Mucosa of gallbladder (tissue), 1 donor: Measurements from ENCODE around the gene MED12. TPM values are rescaled to one million over a fixed set of nuclear protein-coding genes. Genes with fewer than 3 reads are reported as not detected.
"Not testable (repeated sequence)": the region's sequence is repeated elsewhere in the genome, so short reads cannot be mapped to it uniquely, and the experiment has no call there.

ENCODE experiments used
- DNase-seq: peaks from one replicate; pipeline ENCODE4 v3.0.0-alpha.2; 2020; ENCODE audit warnings: low spot score
- total RNA-seq: library from RNA; stranded (reverse); gene quantifications from one replicate; pipeline ENCODE4 v1.2.1, GENCODE V29; 2021
- donor health status: DM: no; HTN: no; CAD: no.

MED12 gene
- total RNA-seq, 1 donor from 2014 or later: 43.2 TPM

DNA sequence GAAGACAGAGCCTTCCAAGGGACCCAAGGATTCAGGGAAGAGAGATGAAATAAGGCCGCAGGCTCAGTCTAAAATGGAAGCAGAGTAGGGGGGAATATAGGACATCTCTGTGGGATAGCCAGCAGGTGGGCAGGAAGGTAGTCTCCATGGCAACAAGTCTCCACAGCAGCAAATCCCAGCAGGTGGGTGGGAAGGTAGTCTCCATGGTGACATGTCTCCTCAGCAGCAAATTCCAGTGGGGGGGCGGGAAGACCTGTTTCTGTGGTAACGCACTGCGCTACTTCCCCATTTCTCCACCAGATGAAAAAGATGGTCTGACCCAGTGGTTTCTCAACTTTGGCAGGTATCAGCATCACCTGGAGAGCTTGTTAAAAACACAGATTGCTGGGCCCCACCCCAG, 44.6 kb downstream of the MED12 start:
- no peak for DNase-seq

DNA sequence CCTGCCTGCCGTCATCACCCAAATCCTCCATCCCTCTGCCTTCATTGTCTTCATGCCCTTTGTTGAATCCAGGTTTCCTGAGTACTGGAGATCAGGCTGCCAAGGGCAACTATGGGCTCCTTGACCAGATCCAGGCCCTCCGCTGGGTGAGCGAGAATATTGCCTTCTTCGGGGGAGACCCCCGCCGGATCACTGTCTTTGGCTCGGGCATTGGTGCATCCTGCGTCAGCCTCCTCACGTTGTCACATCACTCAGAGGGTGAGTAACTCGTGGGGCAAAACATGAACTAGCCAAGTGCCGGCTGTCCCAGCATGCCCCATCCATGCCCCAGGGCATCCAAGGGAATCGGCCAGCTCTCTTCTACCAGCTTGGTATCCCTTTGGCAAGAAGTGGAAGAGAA, 45.7 kb downstream of the MED12 start:
- DNase-seq: no peak

DNA sequence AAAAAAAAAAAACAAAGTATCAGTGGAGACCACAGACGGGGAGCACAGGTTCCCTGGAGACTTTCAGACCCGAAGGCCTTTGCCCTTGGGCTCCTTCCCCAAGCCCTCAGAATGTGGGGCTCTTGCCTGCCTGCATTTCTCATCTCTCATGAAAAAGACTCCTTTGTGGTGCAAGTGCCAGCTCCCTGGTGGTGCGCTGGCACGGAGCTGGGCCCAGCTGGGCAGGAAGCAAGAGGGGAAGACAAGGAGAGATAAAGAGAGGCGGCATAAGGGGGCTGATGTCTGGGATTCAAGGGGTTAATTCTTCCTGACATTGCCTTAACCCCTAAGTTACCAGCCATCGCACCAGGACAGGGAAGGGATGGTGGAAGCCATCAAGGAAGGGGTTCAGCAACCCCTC, 48.1 kb downstream of the MED12 start:
- no peak for DNase-seq

DNA sequence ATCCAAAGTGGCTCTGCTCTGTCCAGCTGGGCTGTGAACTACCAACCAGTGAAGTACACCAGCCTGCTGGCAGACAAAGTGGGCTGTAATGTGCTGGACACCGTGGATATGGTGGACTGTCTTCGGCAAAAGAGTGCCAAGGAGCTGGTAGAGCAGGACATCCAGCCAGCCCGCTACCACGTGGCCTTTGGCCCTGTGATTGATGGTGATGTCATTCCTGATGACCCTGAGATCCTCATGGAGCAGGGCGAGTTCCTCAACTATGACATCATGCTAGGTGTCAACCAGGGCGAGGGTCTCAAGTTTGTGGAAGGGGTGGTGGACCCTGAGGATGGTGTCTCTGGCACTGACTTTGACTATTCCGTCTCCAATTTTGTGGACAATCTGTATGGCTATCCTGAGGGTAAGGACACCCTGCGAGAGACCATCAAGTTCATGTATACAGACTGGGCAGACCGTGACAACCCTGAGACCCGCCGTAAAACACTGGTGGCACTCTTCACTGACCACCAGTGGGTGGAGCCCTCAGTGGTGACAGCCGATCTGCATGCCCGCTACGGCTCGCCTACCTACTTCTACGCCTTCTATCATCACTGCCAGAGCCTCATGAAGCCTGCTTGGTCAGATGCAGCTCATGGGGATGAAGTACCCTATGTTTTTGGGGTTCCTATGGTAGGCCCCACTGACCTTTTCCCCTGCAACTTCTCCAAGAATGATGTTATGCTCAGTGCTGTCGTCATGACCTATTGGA, 48.8 kb downstream of the MED12 start:
- DNase-seq: no peak

DNA sequence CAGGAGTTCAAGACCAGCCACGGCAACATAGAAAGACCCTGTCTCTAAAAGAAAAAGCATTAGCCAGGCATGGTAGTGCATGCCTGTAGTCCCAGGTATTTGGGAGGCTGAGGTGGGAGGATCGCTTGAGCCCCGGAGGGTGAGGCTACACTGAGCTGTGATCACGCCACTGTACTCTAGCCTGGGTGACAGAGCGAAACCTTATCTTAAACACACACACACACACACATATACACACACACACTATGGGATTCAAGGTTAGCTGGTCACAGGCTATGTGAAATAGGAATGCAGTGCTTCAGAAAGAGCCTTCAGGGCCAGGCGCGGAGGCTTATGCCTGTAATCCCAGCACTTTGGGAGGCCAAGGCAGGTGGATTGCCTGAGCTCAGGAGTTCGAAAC, 49.7 kb downstream of the MED12 start:
- DNase-seq: no peak

DNA sequence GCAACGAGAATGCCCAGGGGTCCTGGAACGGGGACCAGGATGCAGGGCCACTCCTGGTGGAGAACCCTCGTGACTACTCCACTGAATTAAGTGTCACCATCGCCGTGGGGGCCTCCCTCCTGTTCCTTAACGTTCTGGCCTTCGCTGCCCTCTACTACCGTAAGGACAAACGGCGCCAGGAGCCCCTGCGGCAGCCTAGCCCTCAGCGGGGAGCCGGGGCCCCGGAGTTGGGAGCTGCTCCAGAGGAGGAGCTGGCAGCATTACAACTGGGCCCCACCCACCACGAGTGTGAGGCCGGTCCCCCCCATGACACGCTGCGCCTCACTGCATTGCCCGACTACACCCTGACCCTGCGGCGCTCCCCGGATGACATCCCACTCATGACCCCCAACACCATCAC, 51.2 kb downstream of the MED12 start:
- DNase-seq: no peak

DNA sequence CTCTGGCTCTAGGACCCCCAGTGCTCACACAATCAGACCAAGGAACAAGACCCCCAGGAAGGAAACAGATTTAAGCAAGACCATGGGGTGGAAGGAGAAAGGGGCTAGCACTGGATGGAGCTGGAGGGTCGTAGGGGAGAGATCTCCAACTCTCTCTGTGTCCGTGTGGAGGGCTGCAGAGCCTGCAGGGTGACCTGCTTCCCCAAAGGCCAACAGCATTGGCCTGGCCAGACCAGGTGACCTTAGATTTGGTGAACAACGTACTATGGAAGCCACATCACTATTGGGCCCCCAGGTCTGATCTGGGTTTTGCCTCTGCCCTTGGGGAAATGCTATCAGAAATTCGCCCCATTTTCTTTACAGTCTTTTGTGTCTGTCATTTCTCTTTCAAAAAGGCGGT, 52.3 kb downstream of the MED12 start:
- DNase-seq: no peak

DNA sequence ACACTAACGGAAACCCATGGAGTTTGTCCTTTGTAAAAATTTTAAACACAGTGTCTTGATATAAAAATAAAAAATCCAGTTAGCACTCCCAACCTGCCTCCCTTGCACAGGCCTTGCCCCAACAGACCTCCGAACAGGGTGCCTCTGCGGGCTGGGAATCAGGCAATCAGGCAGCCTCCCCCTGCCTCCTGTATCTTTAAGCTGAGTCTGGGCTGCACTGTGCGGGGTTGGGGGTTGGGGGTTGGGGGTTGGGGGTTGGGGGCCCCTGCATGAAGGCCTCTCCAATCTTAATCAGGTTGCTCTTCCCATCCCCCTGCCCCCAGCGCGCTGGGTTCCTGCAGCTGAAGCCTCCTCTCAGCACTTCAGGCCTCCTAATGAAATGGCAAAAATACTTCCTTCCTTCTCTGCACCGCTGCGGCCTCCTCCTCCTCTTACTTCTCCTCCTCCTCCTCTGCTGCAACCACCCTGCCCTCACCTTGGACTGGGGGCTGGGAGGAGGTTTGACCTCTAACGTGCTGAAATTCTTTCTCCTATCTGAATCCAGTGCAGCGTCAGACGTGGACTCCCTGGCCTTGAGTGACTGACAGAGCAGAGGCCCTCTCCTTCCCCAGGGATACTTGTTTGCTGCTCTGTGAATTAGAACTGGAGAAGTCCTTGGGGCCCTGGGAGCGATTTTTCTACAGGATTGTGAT, 52.9 kb downstream of the MED12 start:
- DNase-seq: no peak

DNA sequence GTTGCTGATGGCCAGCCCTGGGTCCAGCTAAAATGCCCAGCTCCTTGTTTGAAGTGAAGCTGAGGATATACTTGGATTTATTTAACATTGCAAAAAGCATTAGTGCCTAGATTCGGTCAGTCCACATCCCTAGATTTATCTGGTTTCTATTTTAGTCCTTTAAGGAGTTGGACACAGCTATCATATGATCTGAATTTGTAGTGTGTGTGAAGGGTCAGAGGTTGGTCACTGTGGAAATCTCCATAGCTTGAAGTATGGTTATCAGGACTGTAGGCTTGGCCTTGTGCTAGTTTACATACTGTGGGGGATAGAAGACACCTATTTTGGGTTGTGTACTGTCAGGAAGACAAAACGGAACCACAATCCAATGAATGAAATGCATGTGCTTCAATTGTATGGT, 55.0 kb downstream of the MED12 start:
- no peak for DNase-seq

DNA sequence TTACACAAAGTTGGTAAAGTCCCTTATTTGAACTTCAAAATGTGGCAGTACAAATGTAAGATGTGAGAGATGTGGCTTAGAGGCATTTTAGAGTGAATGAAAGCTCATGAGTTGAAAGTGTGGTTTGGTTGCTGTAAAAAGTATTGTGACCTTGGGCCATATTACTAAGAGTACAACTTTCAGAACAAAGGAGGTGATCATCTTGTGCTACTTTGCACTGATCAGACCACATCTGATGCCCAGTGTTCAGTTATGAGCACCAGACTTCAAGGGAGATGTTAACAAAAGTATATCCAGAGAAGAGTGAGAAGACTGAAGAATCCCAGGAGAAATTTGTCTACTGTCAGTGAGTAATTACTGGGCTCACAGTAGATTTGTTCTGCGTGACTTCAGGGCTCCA, 56.4 kb downstream of the MED12 start:
- no peak for DNase-seq

DNA sequence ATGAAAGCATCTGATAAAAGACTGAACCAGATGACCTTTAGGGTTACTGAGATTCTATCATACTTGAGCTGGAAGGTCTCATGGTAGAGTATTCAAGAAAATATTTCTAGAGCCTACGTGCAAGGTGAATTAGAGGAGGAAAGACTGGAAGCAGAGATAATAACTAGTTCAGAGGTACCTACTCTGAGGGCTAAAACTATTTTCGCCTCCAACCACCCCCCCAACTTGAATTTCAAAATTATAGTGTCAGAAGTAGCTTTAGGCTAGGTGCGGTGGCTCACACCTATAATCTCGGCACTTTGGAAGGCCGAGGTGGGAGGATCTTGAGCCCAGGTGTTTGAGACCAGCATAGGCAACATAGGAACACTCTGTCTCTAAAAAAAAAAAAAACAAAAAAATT, 57.1 kb downstream of the MED12 start:
- no peak for DNase-seq

DNA sequence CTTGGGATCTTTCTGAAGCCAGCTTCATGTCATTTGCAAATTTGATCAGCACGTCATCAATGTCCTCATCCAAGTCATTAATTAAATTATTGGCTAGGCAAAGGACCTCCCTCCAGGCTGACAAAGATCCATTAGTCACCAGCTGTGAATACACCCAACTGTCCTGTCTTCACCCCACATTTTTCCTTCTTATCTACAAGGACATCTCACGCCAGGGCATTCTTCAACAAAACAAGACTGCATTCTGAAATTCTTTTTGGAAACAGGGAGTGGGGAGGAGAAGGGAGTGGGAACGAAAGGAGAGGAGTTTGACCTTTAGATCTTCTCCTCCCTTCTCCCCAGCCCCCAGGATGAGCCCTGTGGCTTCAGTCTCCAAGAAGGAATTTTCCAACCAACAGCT, 58.9 kb downstream of the MED12 start:
- no peak for DNase-seq

DNA sequence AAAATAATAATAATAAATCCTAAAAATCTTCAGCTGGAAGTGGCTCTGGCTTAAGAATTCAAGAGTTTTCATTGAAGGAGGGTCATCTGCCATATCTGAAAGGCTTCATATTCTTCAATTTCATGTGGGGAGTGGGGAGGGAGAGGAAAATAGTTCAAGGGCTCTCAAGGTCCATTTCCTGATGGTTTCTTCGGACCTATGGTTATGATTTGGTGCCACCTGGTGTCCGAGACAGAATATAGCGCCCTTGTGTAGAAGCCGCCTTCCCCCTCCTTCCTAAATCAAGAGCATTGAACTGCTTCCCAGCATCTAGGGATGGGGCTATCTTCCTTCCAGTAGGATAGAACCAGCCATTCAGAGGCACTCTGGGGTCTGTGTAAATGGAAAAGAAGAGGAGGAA, 60.5 kb downstream of the MED12 start:
- DNase-seq: peak; percentile 63

DNA sequence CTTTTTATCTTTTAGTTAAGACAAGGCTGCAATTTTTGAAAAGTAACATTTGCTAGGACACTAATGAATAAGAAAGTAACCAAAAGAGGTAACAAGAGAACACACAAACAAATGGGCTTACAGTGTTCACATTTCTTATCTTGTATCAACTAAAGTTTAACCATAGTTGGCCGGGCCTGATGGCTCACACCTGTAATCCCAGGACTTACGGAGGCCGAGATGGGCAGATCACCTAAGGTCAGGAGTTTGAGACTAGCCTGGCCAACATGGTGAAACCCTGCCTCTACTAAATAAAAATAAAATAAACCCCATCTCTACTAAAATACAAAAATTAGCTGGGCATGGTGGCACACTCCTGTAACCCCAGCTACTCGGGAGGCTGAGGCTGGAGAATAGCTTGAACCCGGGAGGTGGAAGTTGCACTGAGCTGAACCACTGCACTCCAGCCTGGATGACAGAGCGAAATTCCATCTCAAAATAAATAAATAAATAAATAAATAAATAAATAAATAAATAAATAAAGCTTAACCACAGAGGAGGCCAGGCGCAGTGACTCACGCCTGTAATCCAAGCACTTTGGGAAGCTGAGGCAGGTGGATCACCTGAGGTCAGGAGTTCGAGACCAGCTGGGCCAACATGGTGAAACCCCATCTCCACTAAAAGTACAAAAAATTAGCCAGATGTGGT, 62.3 kb downstream of the MED12 start:
- not testable (repeated sequence) for DNase-seq

DNA sequence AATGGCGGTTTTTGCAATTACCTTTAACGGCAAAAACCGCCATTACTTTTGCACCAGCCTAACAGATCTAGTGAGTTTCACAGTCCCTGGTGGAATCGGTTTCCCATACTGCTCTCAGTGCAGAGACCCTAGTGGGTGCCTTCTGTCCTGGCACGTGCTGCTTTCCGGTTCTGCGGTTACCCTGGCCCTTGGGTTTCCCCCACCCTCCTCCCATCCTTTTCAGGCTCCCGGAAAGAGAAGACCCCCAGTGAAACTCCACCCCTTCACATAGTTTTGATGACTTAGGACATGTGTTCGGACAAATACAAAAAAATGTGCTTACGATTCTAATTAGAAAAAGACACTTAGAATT, 63.1 kb downstream of the MED12 start:
- DNase-seq: no peak

DNA sequence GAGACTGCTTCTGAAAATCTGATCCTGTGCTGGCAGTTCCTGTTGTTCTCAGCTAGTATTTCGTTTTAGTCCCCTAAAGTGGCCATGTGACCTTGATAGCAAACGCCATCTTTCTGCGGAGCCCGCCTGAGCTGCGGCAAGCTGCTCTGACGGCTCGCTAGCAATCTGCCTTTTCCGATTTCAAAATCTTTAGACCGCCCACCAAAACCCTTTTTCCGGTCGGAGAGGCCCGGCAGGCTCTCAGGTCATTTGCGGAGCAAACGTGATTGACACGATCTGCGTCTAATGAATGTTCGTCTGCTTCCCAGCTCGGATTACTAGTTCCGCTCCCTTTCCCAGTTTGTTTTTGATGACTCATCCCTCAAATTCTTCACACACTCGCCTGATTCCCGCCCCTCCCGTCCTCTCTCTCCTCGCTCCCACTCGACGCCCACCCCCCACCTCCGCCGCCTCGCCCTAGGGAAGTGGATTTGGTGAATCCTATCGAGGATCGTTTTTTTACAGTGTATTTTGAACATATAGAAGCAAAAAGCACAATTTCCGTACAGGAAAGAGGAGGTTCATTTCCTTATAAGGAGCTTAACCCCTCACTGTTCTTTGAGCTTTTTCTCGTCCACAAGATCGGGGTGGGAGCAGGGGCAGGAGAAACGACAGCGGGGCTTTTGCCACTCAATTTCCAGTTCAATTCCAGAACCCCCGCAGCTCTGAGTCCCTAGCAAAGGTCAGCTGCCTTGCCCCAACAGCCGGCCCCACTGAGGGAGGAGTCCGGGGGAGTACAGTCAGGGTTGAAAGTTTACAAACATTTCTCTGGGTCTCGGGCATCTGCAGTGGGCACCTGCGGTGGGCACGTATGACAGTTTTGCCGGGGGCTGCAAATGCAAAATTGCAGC, 63.8 kb downstream of the MED12 start:
- DNase-seq: peak; percentile 90

DNA sequence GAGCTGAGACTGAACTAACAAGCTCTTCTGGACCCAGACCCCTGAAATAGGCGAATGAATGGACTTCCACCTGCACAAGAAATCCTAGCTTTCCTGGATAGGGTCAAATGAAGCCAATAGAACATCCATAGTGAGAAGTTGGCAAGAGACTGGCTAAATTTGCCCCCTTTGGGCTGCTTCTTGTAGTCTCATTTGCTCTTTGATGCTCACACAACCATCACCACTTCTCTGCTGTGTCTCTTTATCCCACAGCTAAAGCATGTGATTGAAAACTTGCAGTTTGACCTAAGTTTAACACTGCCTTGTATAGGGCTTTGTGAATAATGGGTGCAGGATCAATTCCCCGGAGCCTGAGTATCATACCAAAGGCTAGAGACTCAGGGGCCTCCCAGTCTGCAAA, 64.5 kb downstream of the MED12 start:
- DNase-seq: no peak

DNA sequence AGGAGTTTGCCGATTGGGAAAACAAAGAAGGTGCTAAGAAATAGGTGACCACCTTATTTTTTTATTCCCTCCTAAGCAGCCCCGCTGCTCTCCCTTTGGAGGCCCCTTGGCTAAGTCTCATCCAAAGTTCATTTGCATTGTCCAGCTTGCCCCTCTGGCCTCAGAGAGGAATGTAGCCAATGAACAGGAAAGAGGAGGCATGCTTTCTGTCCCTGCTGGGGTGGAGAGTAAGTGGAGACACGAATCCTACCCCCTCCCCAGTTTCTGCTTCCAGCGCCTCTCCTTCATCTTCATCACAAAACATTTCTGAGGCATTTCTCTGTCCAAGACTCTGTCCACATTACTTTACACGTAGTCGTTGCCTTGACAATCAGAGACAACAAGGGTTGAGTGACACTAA, 64.9 kb downstream of the MED12 start:
- no peak for DNase-seq

DNA sequence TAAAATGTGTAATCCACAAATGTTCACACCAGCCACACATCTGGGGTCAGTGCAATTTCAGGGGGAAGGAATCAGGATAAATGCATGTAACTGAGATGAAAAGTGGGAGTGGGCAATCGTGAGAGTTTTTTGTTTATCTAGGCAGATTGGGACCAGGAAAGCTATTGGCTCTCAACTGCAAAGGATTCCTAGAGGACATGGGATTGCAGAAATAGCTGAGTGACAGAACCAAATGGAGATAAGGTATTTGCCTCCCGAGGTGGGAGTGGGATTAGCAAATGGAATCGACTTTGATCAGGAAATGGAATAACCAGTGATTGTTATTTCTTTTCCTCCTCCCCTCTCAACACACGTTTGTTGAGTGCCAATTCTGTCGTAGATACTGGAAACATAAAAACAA, 65.7 kb downstream of the MED12 start:
- DNase-seq: no peak

DNA sequence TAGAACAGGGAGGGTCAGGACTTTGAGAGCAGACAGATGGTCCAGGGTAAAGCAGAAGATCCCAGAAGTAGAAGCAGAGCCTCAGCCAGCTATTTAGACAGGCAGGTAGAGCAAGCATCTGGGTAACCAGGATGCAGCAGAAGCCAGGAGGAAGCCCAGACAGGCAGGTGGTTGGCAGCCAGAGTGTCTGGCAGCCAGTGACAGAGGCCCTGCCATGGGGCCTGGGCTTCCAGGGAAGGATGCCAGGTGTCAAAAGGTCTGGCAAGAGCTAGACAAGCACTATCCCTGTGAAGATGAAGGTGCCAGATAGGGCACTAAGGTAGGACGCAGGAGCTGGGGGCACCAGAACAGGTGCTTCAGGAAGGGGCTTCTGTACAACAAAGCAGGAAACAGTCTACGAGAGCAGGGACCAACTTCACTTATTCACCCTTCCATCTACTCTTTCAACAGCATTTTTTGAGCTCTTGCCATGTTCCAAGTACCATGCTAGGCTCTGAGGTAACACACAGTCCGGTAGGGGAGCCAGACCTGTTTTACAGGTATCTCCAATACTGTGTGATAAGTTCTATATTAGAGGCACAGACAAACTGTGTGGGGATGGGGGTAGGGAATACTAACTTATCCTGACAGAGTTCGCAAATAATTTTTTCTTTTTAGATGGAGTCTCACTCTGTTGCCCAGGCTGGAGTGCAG, 66.6 kb downstream of the MED12 start:
- DNase-seq: peak; percentile 21

DNA sequence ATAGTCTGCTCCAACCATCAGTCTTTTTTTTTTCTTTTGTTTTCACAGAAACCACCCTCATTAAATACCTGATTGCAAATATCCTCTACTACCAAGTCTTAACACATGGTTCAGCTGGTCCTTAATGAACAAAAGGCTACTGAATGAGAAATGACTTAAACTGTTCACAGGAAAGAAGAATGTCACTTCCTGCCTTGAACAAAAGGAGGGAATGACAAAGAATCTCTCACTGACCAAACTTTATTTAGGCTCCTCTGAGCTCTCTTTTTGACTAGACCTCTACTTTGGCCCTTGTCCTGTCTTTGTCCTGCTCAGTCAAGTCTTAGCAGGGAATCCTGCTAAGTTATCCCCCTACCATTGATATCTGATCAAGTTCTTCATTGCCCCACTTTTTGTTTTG, 72.9 kb downstream of the MED12 start:
- no peak for DNase-seq
